ENCODE measurements around the gene TMEM86A. TPM values are rescaled to one million over a fixed set of nuclear protein-coding genes. Genes with fewer than 3 reads are reported as not detected.
A peak's percentile ranks its signal among the peaks of the same experiment; 100 is the strongest.

The TMEM86A gene
- total RNA-seq, 4 donors from 2014 or later = 5.4 to 11.0 (median 6.8) TPM

- no peak overlapping the region for H3K4me3 ChIP-seq
- no peak overlapping the region for H3K27ac ChIP-seq
- no peaks in the 10 kb centered on the region for H3K27me3 ChIP-seq
- peak; percentile 51 to 83 for DNase-seq (ENCODE audit: low spot score in 2 of 2)
- no peaks in the 10 kb centered on the region for H3K36me3 ChIP-seq
- peaks cover 0 to 12% (median 0%) of the 10 kb centered on the region in 4 donors for H3K4me1 ChIP-seq
- TF ChIP-seq EP300 (IDR thresholded peaks at IDR 0.05) = no peak
- peak; percentile 82 to 99 (median 95) for TF ChIP-seq CTCF (IDR thresholded peaks at IDR 0.05)
- TF ChIP-seq POLR2A (IDR thresholded peaks at IDR 0.05) = no peak
- WGBS, 2 donors = 74 to 77% methylated on average over 11 of the region's 11 CpGs
- H3K9me3 ChIP-seq = no peaks in the 10 kb centered on the region
Observed at GRCh38 chr11:18731949-18732821, 33.6 kb downstream of the TMEM86A start.

DNA sequence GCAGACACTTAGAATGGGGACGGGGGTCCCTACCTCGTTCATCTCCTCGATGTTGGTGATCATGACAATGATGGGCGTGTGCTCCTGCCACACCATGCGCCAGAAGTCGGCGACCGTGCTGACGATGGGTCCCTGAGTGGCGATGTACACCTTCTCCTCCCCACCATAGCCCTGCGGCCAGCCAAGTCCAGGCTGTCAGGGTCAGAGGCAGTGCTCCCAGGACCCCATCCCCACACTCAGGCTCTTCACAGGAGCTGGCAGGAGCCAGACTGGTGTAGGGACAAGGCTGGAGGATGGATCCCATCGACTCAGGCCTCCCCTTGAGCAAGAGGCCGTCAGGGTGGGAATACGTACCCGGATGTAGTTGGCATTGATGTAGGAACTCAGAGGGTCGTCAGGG, 34.6 kb downstream of the TMEM86A start:
- DNase-seq (ENCODE audit: low spot score in 2 of 2) = no peak
- H3K36me3 ChIP-seq = no peaks in the 10 kb centered on the region
- no peak overlapping the region for H3K4me3 ChIP-seq
- WGBS, 2 donors = 87 to 91% methylated on average over 16 of the region's 16 CpGs
- H3K4me1 ChIP-seq = peaks cover 0 to 4% (median 0%) of the 10 kb centered on the region in 4 donors
- TF ChIP-seq EP300 (IDR thresholded peaks at IDR 0.05) = no peak
- no peak for TF ChIP-seq POLR2A (IDR thresholded peaks at IDR 0.05)
- no peak for TF ChIP-seq CTCF (IDR thresholded peaks at IDR 0.05)
- H3K9me3 ChIP-seq = no peaks in the 10 kb centered on the region
- no peak overlapping the region for H3K27ac ChIP-seq
- no peaks in the 10 kb centered on the region for H3K27me3 ChIP-seq

- WGBS, 2 donors = 59% methylated on average over 10 of the region's 10 CpGs
- Histone ChIP-seq H3K4me3 (no peak overlapping the region), H3K27ac (no peak overlapping the region), H3K9me3 (no peaks in the 10 kb centered on the region), H3K27me3 (no peaks in the 10 kb centered on the region), H3K36me3 (no peaks in the 10 kb centered on the region), H3K4me1 (peaks cover 0 to 4% (median 0%) of the 10 kb centered on the region in 4 donors)
- TF ChIP-seq EP300 (IDR thresholded peaks at IDR 0.05) (no peak), POLR2A (IDR thresholded peaks at IDR 0.05) (no peak), CTCF (IDR thresholded peaks at IDR 0.05) (no peak)
- DNase-seq (ENCODE audit: low spot score in 2 of 2) = no peak
Observed at GRCh38 chr11:18736590-18737148, 38.1 kb downstream of the TMEM86A start.

DNA sequence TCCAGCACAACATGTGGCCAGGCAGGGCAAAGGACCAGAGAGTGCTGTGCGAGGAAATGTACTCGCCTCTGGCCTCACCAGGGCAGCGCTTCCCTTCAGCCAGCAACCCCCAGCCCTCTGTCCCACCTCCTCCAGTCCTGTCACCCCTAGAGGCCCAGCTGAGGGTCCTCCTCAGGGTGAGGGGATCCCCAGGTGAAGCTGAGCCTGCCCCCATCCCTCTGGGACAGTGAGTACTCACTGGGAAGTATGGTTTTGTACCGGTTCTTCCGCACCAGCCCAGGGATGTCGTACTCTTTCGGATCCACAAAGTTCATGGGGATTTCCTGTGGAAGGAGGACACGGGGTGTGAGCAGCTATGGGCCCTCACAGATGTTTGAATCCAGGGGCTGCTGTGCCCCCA, 39.1 kb downstream of the TMEM86A start:
- TF ChIP-seq POLR2A (IDR thresholded peaks at IDR 0.05) (no peak), EP300 (IDR thresholded peaks at IDR 0.05) (no peak)
- Histone ChIP-seq H3K27ac (no peak overlapping the region), H3K36me3 (no peaks in the 10 kb centered on the region), H3K4me3 (no peak overlapping the region), H3K9me3 (no peaks in the 10 kb centered on the region), H3K4me1 (no peaks in the 10 kb centered on the region), H3K27me3 (no peaks in the 10 kb centered on the region)
- 91 to 94% methylated on average over 8 of the region's 8 CpGs for WGBS, 2 donors
- no peak for DNase-seq (ENCODE audit: low spot score in 2 of 2)

GRCh38 chr11:18739685-18740084, 41.1 kb downstream of the TMEM86A start:
- no peak for TF ChIP-seq POLR2A (IDR thresholded peaks at IDR 0.05)
- no peak for TF ChIP-seq CTCF (IDR thresholded peaks at IDR 0.05)
- no peak for TF ChIP-seq EP300 (IDR thresholded peaks at IDR 0.05)
- Histone ChIP-seq H3K27ac (no peak overlapping the region), H3K27me3 (no peaks in the 10 kb centered on the region), H3K36me3 (no peaks in the 10 kb centered on the region), H3K4me1 (no peaks in the 10 kb centered on the region), H3K9me3 (no peaks in the 10 kb centered on the region), H3K4me3 (no peak overlapping the region)
- DNase-seq (ENCODE audit: low spot score in 2 of 2) = no peak
- 81 to 86% methylated on average over 4 of the region's 4 CpGs for WGBS, 2 donors
